ENCODE results near the gene SCYL3. TPM values are rescaled to one million over a fixed set of nuclear protein-coding genes. Genes with fewer than 3 reads are reported as not detected.
"Not testable (repeated sequence)": the region's sequence is repeated elsewhere in the genome, so short reads cannot be mapped to it uniquely, and the experiment has no call there.

Gene SCYL3
- polyA plus RNA-seq, 3 donors, result 2.3 to 4.9 (median 3.6) TPM

- Mint-ChIP-seq H3K27me3 (ENCODE audit: low read depth in 3 of 3) (peaks cover 0 to 2% (median 2%) of the 10 kb centered on the region in 3 donors), H3K27ac (no peak overlapping the region), H3K4me3 (no peak overlapping the region), H3K36me3 (peaks cover 0 to 3% of the 10 kb centered on the region in 2 donors), H3K9me3 (no peaks in the 10 kb centered on the region), H3K4me1 (peaks cover 5% of the 10 kb centered on the region)
- Histone ChIP-seq H3K27me3 (ENCODE audit: control insufficient read depth in 2 of 2, insufficient read depth in 2 of 2, low read length in 2 of 2) (no peaks in the 10 kb centered on the region), H4K20me1 (ENCODE audit: insufficient read depth, low read length) (no peaks in the 10 kb centered on the region), H3K9me3 (replicated peaks in 1 of 2; ENCODE audit: control insufficient read depth in 1 of 2, insufficient read depth in 1 of 2, low read length in 2 of 2) (no peaks in the 10 kb centered on the region), H3K36me3 (replicated peaks in 1 of 2; ENCODE audit: control insufficient read depth in 1 of 2, insufficient read depth in 2 of 2, low read length in 2 of 2) (no peaks in the 10 kb centered on the region), H2AFZ (ENCODE audit: insufficient read depth, low read depth, low read length, poor library complexity, severe bottlenecking) (no peak overlapping the region), H3K4me3 (replicated peaks in 1 of 3; ENCODE audit: low read depth in 2 of 3, low read length in 3 of 3) (no peak overlapping the region), H3K79me2 (ENCODE audit: insufficient read depth, low read length) (no peaks in the 10 kb centered on the region), H3K4me1 (ENCODE audit: control insufficient read depth in 1 of 2, insufficient read depth in 2 of 2, low read length in 2 of 2) (no peaks in the 10 kb centered on the region), H3K4me2 (replicated peaks; ENCODE audit: extremely low read depth, low read length, poor library complexity, severe bottlenecking) (no peak overlapping the region), H3K27ac (ENCODE audit: low read depth in 1 of 2, low read length in 2 of 2) (no peak overlapping the region), H3K9ac (ENCODE audit: insufficient read depth, low read length, poor library complexity, severe bottlenecking) (no peak overlapping the region)
- TF ChIP-seq, protein P1, sequence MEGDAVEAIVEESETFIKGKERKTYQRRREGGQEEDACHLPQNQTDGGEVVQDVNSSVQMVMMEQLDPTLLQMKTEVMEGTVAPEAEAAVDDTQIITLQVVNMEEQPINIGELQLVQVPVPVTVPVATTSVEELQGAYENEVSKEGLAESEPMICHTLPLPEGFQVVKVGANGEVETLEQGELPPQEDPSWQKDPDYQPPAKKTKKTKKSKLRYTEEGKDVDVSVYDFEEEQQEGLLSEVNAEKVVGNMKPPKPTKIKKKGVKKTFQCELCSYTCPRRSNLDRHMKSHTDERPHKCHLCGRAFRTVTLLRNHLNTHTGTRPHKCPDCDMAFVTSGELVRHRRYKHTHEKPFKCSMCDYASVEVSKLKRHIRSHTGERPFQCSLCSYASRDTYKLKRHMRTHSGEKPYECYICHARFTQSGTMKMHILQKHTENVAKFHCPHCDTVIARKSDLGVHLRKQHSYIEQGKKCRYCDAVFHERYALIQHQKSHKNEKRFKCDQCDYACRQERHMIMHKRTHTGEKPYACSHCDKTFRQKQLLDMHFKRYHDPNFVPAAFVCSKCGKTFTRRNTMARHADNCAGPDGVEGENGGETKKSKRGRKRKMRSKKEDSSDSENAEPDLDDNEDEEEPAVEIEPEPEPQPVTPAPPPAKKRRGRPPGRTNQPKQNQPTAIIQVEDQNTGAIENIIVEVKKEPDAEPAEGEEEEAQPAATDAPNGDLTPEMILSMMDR (IDR thresholded peaks at IDR 0.05), result no peak
- intact Hi-C loops (cut with micrococcal nuclease), result no loop called here
- no CpG with 5 or more reads among the region's 1 CpG for WGBS (ENCODE audit: insufficient coverage)
- DNase-seq, result no peak
Observed at GRCh38 chr1:169918927-169919326, 25.2 kb upstream of the SCYL3 start.

GRCh38 chr1:169918220-169918619 lies 24.5 kb upstream of the SCYL3 start:
- H3K4me3 ChIP-seq (replicated peaks in 1 of 3; ENCODE audit: low read depth in 2 of 3, low read length in 3 of 3); H3K4me1 ChIP-seq (ENCODE audit: control insufficient read depth in 1 of 2, insufficient read depth in 2 of 2, low read length in 2 of 2); H3K4me1 Mint-ChIP-seq; H3K27me3 ChIP-seq (ENCODE audit: control insufficient read depth in 2 of 2, insufficient read depth in 2 of 2, low read length in 2 of 2); H3K4me2 ChIP-seq (replicated peaks; ENCODE audit: extremely low read depth, low read length, poor library complexity, severe bottlenecking); H4K20me1 ChIP-seq (ENCODE audit: insufficient read depth, low read length); H3K9ac ChIP-seq (ENCODE audit: insufficient read depth, low read length, poor library complexity, severe bottlenecking); H3K9me3 ChIP-seq (replicated peaks in 1 of 2; ENCODE audit: control insufficient read depth in 1 of 2, insufficient read depth in 1 of 2, low read length in 2 of 2); DNase-seq; H3K27me3 Mint-ChIP-seq (ENCODE audit: low read depth in 3 of 3); H3K36me3 ChIP-seq (replicated peaks in 1 of 2; ENCODE audit: control insufficient read depth in 1 of 2, insufficient read depth in 2 of 2, low read length in 2 of 2); H3K27ac Mint-ChIP-seq; intact Hi-C loops (cut with micrococcal nuclease); H3K36me3 Mint-ChIP-seq; H3K9me3 Mint-ChIP-seq; H3K79me2 ChIP-seq (ENCODE audit: insufficient read depth, low read length); H3K27ac ChIP-seq (ENCODE audit: low read depth in 1 of 2, low read length in 2 of 2); H3K4me3 Mint-ChIP-seq; H2AFZ ChIP-seq (ENCODE audit: insufficient read depth, low read depth, low read length, poor library complexity, severe bottlenecking): not testable (repeated sequence)
- WGBS (ENCODE audit: insufficient coverage), result 97% methylated on average over 5 of the region's 9 CpGs
